HT-29 (cell line): ENCODE results near the gene OR51G2. TPM values are rescaled to one million over a fixed set of nuclear protein-coding genes. Genes with fewer than 3 reads are reported as not detected.
"Not testable (repeated sequence)": the region's sequence is repeated elsewhere in the genome, so short reads cannot be mapped to it uniquely, and the experiment has no call there.

Experiments used
- DNase-seq: peaks from one replicate; pipeline ENCODE4 v3.0.0-alpha.2; 2015; ENCODE audit warnings: low spot score
- total RNA-seq: library from RNA; depleted of rRNA; stranded (reverse); fragments of >200 nt; shearing (Covaris generic); gene quantifications from 2 replicates; pipeline ENCODE4 v1.2.3, GENCODE V29; 2014; rRNA removed

Gene OR51G2, protein sequence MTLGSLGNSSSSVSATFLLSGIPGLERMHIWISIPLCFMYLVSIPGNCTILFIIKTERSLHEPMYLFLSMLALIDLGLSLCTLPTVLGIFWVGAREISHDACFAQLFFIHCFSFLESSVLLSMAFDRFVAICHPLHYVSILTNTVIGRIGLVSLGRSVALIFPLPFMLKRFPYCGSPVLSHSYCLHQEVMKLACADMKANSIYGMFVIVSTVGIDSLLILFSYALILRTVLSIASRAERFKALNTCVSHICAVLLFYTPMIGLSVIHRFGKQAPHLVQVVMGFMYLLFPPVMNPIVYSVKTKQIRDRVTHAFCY
- total RNA-seq: 0.23 TPM in 1 of 2 replicates, not detected in the other

DNA sequence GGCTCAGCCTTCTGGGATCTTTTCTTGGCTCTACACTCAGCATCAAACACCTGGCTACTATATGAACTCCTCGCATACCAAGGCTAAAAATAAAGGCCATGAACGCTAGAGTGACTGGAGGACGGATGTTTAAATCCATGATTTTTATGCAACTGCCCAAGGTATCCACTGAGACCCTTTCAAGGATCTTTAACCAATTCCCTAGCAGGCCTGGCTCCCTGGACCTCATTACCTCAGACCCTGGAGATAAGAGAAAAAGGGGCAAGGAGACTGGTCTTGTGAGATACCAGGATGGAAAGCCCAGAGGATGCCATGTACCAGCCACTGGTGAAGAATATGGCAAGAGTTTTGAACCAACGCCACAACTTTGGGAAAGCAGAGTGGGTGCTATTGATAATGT lies at the start of gene OR51G2:
OR51G2 (minus strand) TSS at position 101 of the 400 bp plus-strand sequence. CDS start 3,687 bp downstream, outside the sequence.
- DNase-seq: no peak

DNA sequence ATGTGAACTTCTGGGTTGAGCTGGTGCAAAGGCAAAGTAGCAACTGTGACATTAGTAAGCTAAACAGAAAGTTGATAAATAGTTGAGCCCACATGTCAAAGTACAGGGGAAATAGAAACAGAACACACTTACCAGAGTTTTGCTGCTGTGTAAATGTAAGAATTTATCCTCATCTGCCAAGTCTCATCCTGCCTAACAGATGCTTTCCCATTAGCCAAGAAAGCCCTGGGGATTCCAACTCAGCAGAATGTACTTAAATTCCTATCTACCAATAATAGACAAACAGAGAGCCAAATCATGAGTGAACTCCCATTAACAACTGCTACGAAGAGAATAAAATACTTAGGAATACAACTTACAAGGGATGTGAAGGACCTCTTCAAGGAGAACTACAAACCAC lies 43.7 kb upstream of the OR51G2 start:
- DNase-seq: peak; percentile 0

DNA sequence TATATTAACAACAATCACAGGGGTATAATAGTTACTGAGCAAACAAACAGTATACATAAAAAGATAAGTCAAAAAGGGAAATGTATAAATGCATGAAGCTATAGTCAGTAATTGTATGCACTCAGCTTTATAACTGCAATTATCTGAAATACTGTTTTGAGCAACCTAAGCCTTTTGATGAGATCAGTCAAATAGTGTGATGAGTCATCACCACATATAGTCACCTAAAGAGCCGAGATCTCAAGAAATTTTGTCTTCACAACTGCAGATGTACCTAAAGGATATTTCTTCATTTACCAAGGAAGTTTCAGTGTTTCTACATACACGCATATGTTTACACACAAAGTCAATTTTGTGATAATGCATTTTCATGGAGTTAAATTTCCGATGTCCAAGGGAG lies 41.7 kb upstream of the OR51G2 start:
- DNase-seq: peak; percentile 1

- no peak for DNase-seq
Measured at GRCh38 chr11:4957396-4957795, 38.2 kb upstream of the OR51G2 start.

- not testable (repeated sequence) for DNase-seq
Measured at GRCh38 chr11:4955613-4956012, 36.5 kb upstream of the OR51G2 start, which contains the start of gene OR51A2. OR51A2 (minus strand) TSS chr11:4955713; CDS start chr11:4955713, 0 bp downstream.

DNA sequence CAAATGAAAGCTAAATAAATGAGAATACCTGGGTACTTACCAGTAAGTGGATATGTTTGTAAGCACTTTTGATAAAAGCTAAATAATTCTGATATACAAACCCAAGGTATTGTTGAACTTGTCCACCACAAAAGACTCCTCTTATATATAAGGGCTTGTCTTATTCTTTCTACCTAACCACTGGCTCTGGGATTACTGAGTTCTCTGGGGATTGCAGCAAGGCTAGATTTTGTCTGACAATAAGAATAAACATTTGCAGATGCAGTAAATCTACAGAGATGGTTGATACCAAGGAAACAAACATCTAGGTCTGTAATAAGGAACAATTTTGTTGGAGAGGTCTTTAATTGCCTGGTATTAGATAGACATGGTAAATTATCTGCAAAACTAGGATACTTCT lies 28.4 kb upstream of the OR51G2 start, which contains the start of gene OR51A4:
OR51A4 (minus strand) TSS at position 101 of the 400 bp plus-strand sequence. CDS start 505 bp downstream, outside the sequence.
- no peak for DNase-seq

DNA sequence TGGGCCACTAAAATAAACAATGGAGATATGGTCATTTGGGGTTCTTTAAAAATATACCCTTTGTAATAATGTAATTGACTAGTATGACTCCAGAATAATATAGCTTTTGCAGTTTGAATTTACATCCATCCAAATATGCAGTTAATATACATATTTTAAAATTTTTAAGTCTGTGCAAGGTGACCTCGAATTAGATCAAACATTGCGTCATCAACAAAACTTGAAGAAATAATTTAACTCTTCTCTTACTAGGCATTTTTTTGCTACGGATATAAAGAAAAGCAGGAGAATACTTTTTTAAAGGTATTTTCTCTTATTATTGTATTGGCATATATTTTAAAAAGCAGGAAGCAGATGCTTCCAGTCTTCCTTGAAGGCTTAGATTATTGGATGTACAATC lies 17.6 kb upstream of the OR51G2 start:
- peak; percentile 0 for DNase-seq

GRCh38 chr11:4932751-4933150 lies 13.6 kb upstream of the OR51G2 start:
- peak; percentile 0 for DNase-seq

DNA sequence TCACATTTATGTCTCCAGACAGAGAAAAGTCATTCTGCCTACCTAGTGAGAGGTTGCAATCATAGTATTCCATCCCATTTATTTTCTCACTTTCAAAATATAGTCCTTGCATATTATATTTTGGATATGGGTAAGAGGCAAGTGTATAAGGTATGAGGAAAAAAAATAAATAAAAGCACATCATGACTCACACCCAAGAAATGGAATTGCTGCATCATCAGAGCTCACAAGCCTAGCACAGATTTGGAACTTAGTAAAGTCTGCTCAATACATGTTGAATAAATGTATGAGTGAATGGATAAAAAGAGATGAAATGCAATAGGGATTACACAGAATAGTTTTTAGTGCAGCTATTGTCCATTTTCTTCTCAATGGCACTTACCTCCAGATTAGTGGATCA lies 7.5 kb upstream of the OR51G2 start:
- DNase-seq: no peak

GRCh38 chr11:4924239-4924638 lies 5.1 kb upstream of the OR51G2 start, which contains the start of gene OR51G1:
OR51G1 (minus strand) TSS chr11:4924339; CDS start chr11:4924339, 0 bp downstream.
- DNase-seq: no peak

GRCh38 chr11:4922304-4922703 lies 3.2 kb upstream of the OR51G2 start:
- DNase-seq: no peak

- no peak for DNase-seq
Measured at GRCh38 chr11:4921796-4922195, 2.6 kb upstream of the OR51G2 start.

DNA sequence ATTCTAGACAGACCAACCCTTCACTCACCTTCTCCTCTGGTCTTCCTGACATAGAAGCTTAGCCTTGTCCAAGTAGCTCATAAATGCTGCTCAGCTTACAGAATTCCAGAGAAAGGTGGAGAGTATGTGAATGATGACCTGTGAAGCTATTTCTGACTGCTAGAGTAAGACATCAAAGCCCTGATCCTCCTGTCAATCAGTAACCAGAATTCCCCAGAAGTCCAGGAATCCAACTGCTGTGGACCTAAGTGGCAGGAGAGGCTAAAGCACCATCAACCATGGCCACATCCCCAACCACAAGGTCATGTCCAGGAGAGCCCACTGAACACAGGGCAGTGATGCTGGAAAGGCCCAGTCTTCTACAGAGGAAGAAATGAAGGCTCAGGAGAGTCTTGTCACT lies 2.6 kb downstream of the OR51G2 start:
- DNase-seq: peak; percentile 83

- no peak for DNase-seq
Measured at GRCh38 chr11:4903484-4903883, 15.7 kb downstream of the OR51G2 start, which contains the start of gene OR51A7. OR51A7 (plus strand) TSS chr11:4903783; CDS start chr11:4907370, 3,587 bp downstream.

GRCh38 chr11:4891996-4892640 lies 27.0 kb downstream of the OR51G2 start:
- peak; percentile 45 for DNase-seq

DNA sequence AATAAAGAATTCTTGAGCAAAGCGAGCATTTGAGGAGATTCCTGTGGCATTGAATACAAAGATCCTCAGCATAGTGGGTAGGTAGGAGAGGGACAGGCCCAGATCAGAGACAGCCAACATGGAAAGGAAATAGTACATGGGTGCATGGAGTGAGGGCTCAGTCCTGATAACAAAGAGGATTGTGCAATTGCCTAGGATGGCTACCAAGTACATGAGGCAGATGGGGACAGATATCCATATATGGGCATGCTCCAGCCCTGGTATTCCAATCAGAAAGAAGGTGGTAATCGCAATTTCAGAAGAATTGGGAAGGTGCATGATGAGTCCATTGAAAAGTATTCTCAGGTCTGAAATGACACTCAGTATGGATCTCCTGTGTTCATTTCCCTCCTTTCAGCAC lies 28.9 kb downstream of the OR51G2 start:
- no peak for DNase-seq

GRCh38 chr11:4887591-4887990 lies 31.6 kb downstream of the OR51G2 start:
- DNase-seq: no peak

DNA sequence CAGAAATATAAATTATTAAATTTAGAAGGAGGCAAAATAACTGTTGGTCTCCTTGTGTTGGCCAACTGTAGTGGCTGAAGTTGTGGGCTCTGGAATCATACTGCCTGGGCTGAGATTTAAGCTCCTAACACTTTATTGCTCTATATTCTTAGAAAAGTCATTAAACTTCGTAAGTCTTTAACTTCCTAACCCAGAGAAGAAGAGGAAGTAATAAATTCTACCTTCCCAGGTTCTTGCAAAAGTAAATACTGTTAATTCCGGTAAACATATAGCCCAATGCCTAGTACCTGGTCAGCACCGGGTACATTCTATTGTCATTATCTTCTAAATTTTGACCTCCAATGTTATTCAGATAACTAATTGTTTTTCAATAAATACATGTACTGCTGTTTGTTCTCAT lies 33.0 kb downstream of the OR51G2 start:
- DNase-seq: peak; percentile 25

- DNase-seq: no peak
Measured at GRCh38 chr11:4884361-4884760, 34.8 kb downstream of the OR51G2 start.

DNA sequence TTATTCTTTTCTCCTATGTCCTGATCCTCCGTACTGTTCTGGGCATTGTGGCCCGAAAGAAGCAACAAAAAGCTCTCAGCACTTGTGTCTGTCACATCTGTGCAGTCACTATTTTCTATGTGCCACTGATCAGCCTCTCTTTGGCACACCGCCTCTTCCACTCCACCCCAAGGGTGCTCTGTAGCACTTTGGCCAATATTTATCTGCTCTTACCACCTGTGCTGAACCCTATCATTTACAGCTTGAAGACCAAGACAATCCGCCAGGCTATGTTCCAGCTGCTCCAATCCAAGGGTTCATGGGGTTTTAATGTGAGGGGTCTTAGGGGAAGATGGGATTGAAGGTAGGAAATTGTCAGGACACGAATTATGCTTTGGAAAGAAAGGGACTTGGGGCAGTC lies 36.6 kb downstream of the OR51G2 start:
- no peak for DNase-seq

DNA sequence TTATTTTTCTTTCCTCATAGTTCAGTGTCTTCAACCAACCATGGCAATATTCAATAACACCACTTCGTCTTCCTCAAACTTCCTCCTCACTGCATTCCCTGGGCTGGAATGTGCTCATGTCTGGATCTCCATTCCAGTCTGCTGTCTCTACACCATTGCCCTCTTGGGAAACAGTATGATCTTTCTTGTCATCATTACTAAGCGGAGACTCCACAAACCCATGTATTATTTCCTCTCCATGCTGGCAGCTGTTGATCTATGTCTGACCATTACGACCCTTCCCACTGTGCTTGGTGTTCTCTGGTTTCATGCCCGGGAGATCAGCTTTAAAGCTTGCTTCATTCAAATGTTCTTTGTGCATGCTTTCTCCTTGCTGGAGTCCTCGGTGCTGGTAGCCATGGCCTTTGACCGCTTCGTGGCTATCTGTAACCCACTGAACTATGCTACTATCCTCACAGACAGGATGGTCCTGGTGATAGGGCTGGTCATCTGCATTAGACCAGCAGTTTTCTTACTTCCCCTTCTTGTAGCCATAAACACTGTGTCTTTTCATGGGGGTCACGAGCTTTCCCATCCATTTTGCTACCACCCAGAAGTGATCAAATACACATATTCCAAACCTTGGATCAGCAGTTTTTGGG lies 37.2 kb downstream of the OR51G2 start, which contains the start of gene OR51T1:
OR51T1 (plus strand) TSS at position 41 of the 641 bp plus-strand sequence; CDS start at position 41, 0 bp downstream.
- no peak for DNase-seq

- DNase-seq: no peak
Measured at GRCh38 chr11:4881188-4881587, 38.0 kb downstream of the OR51G2 start.
